ENCODE measurements around the gene PCDHB8. TPM values are rescaled to one million over a fixed set of nuclear protein-coding genes. Genes with fewer than 3 reads are reported as not detected.
"Not testable (repeated sequence)": the region's sequence is repeated elsewhere in the genome, so short reads cannot be mapped to it uniquely, and the experiment has no call there.

Gene PCDHB8
- total RNA-seq, 1 experiment from 2014 or later, result 0.22 TPM

DNA sequence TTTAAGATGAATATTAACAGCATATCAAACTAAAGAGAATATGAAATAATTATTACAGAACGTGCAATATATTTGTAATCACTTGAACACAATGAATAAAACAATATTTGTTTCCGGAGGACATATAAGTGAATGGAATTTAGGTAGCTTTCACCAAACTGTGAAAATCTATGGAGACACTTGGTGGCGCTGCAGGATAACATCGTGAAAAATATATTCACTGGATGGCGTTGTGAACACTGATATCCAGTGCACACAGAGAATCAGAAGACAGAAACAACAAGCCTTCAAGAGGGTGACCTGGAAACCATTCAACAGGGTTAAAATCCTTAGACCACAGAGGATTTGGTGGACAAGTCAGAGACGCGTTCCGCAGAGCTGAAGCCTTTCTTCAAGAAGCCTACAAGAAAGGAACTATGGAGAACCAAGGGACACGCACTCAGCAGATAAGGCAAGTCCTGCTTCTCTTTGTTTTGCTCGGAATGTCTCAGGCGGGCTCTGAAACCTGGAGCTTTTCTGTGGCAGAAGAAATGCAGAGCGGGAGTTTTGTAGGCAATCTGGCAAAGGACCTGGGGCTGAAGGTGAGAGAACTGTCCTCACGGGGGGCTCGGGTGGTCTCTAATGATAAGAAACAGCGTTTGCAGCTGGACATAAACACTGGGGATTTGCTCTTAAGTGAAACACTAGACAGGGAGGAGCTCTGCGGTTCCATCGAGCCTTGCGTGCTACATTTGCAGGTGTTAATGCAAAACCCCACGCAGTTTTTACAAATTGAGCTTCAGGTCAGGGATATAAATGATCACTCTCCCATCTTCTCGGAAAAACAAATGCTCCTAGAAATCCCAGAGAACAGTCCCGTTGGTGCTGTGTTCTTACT, 22.0 kb downstream of the PCDHB8 start, which contains the start of gene PCDHB11:
Gene PCDHB11 (plus strand): TSS at position 269 of the 877 bp plus-strand sequence. CDS start 148 bp downstream, at position 417.
- Histone ChIP-seq H3F3A (ENCODE audit: low read length, unreplicated experiment) (no peaks in the 10 kb centered on the region), H3K27me3 (ENCODE audit: low read length) (no peaks in the 10 kb centered on the region), H3K9me2 (replicated peaks; ENCODE audit: low read length) (no peaks in the 10 kb centered on the region), H4K20me1 (ENCODE audit: low read length) (no peaks in the 10 kb centered on the region), H3K9me3 (ENCODE audit: low read length) (peaks cover 3% of the 10 kb centered on the region; the same call in 1 of the 2 replicates), H2AFZ (ENCODE audit: low read length) (no peak within 1 kb of the TSS; the same call in 1 of the 2 replicates), H3K36me3 (ENCODE audit: low read depth, low read length) (no peaks in the 10 kb centered on the region), H3K4me3 (ENCODE audit: low read length) (no peak within 1 kb of the TSS), H3K9ac (ENCODE audit: low read length) (no peak within 1 kb of the TSS), H3K27ac (ENCODE audit: low read length) (no peak within 1 kb of the TSS), H3K79me2 (ENCODE audit: low read length) (no peaks in the 10 kb centered on the region), H3K4me2 (ENCODE audit: low read length) (0 out of 2 replicates have a peak within 1 kb of the TSS, but pooled peaks have one; percentile 18), H3K4me1 (ENCODE audit: insufficient read depth, low read length) (no peaks in the 10 kb centered on the region)
- ATAC-seq (no peak), DNase-seq (peak; percentile 37)
- intact Hi-C loops (cut with micrococcal nuclease), result no loop called here
- no TSS peak for BruUV-seq (replicated peaks)
- POLR2A ChIA-PET (ENCODE audit: unreplicated experiment), result no interaction called here
- TF ChIP-seq, protein P1, sequence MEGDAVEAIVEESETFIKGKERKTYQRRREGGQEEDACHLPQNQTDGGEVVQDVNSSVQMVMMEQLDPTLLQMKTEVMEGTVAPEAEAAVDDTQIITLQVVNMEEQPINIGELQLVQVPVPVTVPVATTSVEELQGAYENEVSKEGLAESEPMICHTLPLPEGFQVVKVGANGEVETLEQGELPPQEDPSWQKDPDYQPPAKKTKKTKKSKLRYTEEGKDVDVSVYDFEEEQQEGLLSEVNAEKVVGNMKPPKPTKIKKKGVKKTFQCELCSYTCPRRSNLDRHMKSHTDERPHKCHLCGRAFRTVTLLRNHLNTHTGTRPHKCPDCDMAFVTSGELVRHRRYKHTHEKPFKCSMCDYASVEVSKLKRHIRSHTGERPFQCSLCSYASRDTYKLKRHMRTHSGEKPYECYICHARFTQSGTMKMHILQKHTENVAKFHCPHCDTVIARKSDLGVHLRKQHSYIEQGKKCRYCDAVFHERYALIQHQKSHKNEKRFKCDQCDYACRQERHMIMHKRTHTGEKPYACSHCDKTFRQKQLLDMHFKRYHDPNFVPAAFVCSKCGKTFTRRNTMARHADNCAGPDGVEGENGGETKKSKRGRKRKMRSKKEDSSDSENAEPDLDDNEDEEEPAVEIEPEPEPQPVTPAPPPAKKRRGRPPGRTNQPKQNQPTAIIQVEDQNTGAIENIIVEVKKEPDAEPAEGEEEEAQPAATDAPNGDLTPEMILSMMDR (conservative IDR thresholded peaks at IDR 0.05; ENCODE audit: low read depth, low read length), result peak; percentile 45; the same call in 1 of the 2 replicates
- TF ChIP-seq EZH2 (IDR thresholded peaks at IDR 0.05; ENCODE audit: low read length, unreplicated experiment), result no peak
- CTCF ChIA-PET, result interaction anchor here (0.6 kb wide), 1 partner anchor 299 kb away, joined by 4 read pairs; no protein-coding TSS in a partner anchor

DNA sequence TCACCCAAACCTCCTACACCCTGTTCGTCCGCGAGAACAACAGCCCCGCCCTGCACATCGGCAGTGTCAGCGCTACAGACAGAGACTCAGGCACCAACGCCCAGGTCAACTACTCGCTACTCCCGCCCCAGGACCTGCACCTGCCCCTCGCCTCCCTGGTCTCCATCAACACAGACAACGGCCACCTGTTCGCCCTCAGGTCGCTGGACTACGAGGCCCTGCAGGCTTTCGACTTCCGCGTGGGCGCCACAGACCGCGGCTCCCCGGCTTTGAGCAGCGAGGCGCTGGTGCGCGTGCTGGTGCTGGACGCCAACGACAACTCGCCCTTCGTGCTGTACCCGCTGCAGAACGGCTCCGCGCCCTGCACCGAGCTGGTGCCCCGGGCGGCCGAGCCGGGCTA, 23.5 kb downstream of the PCDHB8 start:
- H4K20me1 ChIP-seq (ENCODE audit: low read length); POLR2A ChIA-PET (ENCODE audit: unreplicated experiment); H3K79me2 ChIP-seq (ENCODE audit: low read length); H3K36me3 ChIP-seq (ENCODE audit: low read depth, low read length); H3K9ac ChIP-seq (ENCODE audit: low read length); H3K4me2 ChIP-seq (ENCODE audit: low read length); H3K4me3 ChIP-seq (ENCODE audit: low read length); H3F3A ChIP-seq (ENCODE audit: low read length, unreplicated experiment); H3K9me3 ChIP-seq (ENCODE audit: low read length); H3K27me3 ChIP-seq (ENCODE audit: low read length); H2AFZ ChIP-seq (ENCODE audit: low read length); BruUV-seq (replicated peaks); DNase-seq; H3K27ac ChIP-seq (ENCODE audit: low read length); H3K9me2 ChIP-seq (replicated peaks; ENCODE audit: low read length); CTCF ChIA-PET; intact Hi-C loops (cut with micrococcal nuclease); ATAC-seq; H3K4me1 ChIP-seq (ENCODE audit: insufficient read depth, low read length): not testable (repeated sequence)

DNA sequence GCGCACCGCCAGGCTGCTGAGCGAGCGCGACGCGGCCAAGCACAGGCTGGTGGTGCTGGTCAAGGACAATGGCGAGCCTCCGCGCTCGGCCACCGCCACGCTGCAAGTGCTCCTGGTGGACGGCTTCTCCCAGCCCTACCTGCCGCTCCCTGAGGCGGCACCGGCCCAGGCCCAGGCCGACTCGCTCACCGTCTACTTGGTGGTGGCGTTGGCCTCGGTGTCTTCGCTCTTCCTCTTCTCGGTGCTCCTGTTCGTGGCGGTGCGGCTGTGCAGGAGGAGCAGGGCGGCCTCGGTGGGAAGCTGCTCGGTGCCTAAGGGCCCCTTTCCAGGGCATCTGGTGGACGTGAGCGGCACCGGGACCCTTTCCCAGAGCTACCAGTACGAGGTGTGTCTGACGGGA, 24.1 kb downstream of the PCDHB8 start:
- H3K9me2 ChIP-seq (replicated peaks; ENCODE audit: low read length); H4K20me1 ChIP-seq (ENCODE audit: low read length); DNase-seq; H3K27ac ChIP-seq (ENCODE audit: low read length); CTCF ChIA-PET; H3K9ac ChIP-seq (ENCODE audit: low read length); H3K9me3 ChIP-seq (ENCODE audit: low read length); H3F3A ChIP-seq (ENCODE audit: low read length, unreplicated experiment); H3K36me3 ChIP-seq (ENCODE audit: low read depth, low read length); H3K4me2 ChIP-seq (ENCODE audit: low read length); BruUV-seq (replicated peaks); H3K4me1 ChIP-seq (ENCODE audit: insufficient read depth, low read length); H3K27me3 ChIP-seq (ENCODE audit: low read length); ATAC-seq; H2AFZ ChIP-seq (ENCODE audit: low read length); POLR2A ChIA-PET (ENCODE audit: unreplicated experiment); H3K79me2 ChIP-seq (ENCODE audit: low read length); intact Hi-C loops (cut with micrococcal nuclease); H3K4me3 ChIP-seq (ENCODE audit: low read length): not testable (repeated sequence)

Data from PC-3 (cell line).